ENCODE measurements around the gene DSCAML1.
"Not testable (repeated sequence)": the region's sequence is repeated elsewhere in the genome, so short reads cannot be mapped to it uniquely, and the experiment has no call there.

Gene DSCAML1

DNA sequence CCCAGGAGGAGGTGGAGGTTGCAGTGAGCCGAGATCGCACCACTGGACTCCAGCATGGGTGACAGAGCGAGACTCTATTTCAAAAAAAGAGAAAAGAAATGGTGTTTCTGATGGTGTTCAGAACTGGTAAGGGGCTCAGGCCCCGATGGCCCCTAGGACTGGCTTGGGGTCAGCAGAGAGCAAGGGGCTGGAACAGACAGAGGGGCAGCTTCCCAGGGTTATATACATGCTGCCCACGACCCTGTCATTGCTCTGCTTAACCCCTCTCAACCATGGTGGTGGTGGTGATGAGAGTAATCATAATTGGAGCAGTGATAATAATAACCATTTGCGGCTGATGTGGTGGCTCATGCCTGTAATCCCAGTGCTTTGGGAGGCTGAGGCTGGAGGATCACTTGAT, 390.0 kb downstream of the DSCAML1 start:
- no peak for DNase-seq (ENCODE audit: low spot score)

DNA sequence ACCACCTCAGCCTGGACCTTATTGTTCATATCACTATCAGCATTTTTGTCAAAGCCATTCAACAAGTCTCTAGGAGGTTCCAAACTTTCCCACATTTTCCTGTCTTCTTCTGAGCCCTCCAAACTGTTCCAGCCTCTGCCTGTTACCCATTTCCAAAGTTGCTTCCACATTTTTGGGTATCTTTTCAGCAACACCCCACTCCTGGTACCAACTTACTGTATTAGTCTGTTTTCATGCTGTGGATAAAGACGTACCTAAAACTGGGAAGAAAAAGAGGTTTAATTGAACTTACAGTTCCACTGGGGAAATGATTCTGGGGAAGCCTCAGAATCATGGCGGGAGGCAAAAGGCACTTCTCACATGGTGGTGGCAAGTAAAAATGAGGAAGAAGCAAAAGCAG, 391.1 kb downstream of the DSCAML1 start:
- DNase-seq (ENCODE audit: low spot score) = not testable (repeated sequence)

DNA sequence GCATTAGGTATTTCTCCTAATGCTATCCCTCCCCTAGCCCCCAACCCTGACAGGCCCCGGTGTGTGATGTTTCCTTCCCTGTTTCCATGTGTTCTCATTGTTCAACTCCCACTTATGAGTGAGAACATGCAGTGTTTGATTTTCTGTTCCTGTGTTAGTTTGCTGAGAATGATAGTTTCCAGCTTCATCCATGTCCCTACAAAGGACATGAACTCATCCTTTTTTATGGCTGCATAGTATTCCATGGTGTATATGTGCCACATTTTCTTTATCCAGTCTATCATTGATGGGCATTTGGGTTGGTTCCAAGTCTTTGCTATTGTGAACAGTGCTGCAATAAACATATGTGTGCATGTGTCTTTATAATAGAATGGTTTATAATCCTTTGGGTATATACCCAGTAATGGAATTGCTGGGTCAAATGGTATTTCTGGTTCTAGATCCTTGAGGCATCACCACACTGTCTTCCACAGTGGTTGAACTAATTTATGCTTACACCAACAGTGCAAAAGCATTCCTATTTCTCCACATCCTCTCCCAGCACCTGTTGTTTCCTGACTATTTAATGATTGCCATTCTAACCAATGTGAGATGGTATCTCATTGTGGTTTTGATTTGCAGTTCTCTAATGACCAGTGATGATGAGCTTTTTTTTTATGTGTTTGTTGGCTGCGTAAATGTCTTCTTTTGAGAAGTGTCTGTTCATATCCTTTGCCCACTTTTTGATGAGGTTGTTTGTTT, 397.7 kb downstream of the DSCAML1 start:
- DNase-seq (ENCODE audit: low spot score) = not testable (repeated sequence)

DNA sequence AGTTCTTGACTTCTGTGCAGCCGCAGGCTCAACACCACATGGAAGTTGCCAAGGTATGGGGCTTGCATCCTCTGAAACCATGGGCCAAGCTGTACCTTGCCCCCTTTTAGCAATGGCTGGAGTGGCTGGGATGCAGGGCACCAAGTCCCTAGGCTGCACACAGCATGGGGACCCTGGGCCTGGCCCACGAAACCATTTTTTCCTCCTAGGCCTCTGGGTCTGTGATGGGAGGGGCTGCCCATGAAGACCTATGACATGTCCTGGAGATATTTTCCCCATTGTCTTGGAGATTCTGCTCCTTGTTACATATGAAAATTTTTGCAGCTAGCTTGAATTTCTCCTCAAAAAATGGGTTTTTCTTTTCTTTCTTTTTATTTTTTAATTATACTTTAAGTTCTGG, 398.4 kb downstream of the DSCAML1 start:
- DNase-seq (ENCODE audit: low spot score) = not testable (repeated sequence)

DNA sequence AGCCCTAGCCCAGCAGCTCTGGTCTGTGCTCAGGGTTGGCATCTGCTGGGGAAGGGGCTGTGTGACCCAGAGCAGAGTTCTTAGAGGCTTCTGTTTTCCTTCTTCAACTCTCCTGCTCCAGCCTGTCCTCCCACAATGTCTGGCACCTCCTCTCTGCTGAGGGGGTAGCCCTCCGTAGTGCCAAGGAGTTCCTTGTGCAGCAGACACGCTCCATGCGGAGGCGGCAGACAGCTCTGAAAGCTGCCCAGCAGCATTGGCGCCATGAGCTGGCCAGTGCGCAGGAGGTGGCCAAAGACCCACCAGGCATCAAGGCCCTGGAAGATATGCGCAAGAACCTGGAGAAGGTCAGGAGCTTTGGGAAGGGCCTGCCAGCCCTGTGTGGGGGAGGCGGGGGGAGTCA, 400.0 kb downstream of the DSCAML1 start:
- no peak for DNase-seq (ENCODE audit: low spot score)

DNA sequence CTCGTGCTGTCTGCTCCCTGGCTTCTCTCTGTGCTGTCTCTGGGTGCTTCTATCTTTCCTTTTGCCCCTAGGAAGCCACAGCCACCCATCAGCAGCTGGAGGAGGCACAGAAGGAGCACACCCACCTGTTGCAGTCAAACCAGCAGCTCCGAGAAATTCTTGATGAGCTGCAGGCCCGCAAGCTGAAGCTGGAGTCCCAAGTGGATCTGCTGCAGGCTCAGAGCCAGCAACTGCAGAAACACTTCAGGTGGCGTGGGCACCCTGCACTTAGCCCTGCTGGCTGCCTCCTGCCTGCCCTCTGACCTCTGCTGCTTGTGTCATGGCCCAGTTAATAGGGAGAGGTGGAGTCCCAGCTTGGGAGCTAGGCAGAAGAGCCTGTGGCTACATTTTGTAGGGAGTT, 401.5 kb downstream of the DSCAML1 start:
- DNase-seq (ENCODE audit: low spot score) = no peak

DNA sequence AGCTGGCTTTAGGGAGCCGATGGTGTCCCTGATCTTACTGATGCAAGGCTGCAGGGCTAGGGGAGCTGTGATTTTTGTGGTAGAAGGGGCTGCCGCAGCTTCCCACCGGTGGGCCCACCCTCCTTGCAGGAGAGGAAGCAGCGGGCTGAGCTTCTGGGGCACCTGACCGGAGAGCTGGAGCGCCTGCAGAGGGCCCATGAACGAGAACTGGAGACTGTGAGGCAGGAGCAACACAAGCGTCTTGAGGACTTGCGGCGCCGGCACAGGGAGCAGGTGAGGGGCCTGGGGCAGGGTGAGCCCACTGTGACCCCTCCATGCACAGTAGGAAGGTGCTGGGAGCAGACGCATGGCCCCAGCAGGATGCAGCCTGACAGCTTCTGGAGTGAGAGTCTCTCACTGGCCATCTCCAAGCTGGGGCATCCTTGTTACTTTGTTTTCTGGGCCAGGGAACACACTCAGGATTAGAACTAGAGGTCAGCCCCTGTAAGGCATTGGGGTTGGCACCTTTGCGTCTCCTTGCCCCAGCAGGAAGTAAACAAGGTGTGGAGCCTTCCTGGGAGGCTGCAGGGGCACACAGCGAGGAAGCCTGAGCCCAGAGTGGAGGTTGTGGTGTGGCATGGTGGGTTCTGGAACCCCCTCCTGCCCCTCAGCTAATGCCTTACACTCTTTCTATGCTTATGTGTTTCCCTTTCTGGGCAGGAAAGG, 402.6 kb downstream of the DSCAML1 start:
- no peak for DNase-seq (ENCODE audit: low spot score)

DNA sequence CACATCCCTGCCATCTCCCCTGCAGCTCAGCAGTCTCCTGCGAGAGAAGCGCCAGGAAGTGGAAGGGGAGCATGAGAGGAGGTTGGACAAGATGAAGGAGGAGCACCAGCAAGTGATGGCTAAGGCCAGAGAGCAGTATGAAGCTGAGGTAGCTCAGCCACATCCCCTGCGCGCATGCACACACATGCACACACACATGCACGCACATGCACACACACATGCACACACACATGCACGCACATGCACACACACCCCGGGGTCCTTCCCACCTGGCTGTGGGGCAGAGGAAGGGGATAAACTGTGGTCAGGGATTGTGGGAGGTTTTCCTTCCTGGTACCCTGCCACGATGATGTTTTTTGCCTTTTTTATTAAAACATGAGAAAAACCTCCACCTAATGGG, 404.0 kb downstream of the DSCAML1 start:
- DNase-seq (ENCODE audit: low spot score) = no peak

DNA sequence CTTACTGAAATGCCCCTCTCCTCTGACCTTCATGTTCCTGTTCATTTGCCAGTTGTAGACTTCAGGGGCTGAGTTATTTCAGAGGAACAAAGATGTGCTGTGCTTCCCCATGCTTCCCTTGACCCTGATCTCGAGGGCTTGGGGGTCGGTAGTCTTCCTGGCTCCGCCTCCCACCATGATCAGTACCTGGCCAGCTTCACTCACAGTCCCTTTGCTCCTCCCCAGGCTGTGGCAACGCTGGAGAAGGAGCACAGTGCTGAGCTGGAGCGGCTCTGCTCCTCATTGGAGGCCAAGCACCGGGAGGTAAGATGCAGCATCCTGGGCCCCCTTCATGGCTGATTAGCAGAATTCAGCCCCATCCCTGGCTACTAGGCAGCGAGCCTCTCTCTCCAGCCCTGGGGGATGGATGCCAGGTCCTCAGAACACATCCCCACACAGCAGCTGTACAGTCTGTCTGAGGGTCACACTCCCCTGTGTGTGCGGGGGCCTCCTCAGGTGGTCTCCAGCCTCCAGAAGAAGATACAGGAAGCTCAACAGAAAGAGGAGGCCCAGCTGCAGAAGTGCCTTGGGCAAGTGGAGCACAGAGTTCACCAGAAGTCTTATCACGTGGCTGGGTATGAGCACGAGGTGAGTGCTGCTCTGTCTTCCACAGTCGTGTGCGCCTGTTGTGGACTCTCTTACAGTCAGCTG, 404.9 kb downstream of the DSCAML1 start:
- no peak for DNase-seq (ENCODE audit: low spot score)

DNA sequence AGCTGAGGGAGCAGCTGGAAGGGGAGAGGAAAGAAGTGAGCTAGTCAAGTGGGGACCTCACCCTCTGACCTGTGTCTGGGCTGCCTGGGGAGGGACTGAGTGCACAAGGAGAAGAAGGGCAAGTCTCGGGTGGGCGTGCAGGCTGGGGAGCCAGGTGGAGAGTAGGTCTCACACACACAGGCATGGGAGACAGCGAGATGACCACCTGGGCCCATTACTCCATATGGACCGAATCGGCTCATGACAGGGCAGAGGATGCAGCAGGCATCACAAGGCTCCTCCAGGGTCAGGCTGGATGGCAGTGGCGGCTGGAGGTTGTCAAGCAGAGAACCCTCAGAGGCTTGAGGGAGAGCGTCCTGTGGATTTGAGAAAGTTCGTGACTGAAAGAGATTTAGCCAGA, 405.8 kb downstream of the DSCAML1 start:
- no peak for DNase-seq (ENCODE audit: low spot score)

DNA sequence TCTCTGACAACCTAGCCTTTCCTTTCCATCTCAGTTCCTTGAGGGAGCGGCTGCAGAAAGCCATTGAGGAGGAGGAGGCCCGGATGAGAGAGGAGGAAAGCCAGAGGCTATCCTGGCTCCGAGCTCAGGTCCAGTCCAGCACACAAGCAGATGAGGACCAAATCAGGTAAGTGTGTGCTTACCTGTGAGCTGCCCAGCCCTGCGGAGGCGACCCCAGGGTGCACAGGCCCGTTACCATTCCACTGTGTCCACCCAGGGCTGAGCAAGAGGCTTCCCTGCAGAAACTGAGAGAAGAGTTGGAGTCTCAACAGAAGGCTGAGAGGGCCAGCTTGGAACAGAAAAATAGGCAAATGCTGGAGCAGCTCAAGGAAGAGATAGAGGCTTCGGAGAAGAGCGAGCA, 406.3 kb downstream of the DSCAML1 start:
- DNase-seq (ENCODE audit: low spot score) = no peak

DNA sequence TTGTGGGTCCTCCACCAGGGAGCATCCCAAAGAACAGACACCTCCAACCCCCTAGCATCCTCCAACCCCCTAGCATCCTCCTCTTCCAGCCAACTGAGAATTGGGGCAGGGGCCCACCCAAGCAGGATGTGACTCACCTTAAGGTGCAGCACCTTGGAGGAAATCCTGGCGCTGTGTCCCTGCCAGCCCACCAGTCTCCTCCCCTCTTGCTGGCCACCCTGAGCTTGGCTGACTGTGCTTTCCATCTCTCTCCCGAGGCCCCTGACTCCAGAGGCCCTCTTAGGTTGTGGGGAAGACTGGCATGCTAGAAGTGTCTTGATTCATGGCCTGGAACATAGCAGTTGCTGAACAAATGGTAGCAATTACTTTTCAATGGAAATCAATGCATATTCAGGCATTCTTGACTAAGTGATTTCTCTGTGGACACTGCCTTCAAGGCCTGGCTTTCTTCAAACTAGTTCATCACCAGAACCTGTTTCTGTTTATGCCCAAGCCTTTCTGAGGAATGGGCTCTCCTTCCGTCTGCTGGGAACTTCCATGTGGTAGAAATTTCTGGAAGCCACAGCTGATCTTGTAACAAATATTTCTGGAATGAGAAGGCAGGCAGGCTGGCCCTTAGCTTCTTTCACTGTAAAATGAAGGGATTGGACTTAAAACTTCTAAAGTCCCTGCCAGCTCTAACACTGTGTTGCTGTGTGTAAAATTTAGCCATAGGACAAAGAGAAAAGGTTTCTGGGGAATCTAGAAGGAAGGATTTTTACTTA, 408.8 kb downstream of the DSCAML1 start:
- no peak for DNase-seq (ENCODE audit: low spot score)

DNA sequence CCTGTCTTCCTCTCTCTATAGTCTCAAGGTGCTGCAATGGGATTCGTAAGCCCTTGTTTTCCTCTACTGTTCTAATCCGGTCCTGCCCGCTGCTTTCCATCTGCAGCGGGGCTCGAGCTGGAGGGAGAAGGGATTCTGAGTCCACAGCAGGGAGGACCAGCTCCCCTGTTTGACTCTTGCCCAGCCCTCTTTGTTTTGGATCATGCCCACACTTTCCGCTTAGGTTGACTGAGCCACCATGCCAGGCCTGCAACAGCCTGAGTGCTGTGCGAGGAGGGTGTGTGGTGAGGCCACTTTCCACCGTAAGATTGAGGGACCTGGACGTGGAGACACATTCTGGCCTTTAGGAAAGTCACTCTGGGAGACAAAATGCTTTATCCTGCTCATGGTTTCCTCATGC, 411.1 kb downstream of the DSCAML1 start:
- no peak for DNase-seq (ENCODE audit: low spot score)

DNA sequence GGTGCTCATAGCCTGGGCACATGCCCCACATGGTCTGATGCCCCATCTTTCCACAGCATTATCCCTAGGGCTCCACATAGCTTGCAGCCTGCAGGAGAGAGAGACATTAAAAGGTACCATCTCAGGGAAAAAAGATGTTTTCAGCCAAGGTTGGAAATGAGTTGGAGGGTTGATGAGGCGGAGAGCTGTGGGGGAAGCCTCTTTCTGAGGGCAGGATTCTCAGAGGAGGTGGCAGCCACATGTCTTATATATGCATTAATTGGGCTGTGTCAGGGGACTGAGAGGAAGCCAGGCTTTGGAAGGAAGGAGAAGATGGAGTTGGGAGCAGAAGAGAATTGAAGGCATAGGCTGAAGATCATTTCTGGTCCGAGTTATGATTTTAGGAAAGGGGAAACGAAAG, 411.5 kb downstream of the DSCAML1 start:
- DNase-seq (ENCODE audit: low spot score) = no peak

DNA sequence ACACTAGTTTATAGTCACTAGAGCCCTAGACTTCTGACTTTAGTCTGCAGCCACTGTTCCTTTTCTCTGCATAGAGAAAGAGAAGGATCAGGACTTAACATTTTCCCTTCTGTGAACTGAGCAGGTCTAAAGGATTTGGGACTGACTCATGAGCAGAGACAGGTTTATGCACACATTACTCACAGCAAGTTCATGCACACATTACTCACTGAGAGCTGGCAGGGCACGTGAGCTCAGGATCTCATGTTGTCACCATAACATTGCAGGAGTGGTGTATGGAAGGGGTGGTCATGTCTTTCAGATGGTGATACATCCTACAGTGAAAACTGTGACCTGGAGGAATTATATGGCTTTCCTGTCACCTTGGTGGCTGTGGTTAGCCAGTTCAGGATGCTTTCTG, 413.0 kb downstream of the DSCAML1 start:
- no peak for DNase-seq (ENCODE audit: low spot score)

DNA sequence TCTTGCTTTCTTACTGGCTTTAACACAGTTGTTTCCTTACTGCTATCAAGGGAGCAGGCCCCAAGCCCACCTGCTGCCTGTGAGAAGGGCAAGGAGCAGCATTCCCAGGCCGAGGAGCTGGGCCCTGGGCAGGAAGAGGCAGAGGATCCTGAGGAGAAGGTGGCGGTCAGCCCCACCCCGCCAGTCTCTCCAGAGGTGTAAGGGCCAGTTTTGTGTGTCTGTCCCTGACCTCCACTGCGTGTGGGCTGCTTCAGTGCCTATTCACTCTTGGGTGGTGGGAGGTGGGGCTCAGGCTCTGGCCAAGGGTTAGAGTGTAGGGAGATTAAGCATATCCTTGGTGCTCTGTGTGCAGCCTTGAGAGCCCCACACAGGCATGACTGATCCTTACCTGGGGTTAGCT, 414.3 kb downstream of the DSCAML1 start:
- DNase-seq (ENCODE audit: low spot score) = no peak

DNA sequence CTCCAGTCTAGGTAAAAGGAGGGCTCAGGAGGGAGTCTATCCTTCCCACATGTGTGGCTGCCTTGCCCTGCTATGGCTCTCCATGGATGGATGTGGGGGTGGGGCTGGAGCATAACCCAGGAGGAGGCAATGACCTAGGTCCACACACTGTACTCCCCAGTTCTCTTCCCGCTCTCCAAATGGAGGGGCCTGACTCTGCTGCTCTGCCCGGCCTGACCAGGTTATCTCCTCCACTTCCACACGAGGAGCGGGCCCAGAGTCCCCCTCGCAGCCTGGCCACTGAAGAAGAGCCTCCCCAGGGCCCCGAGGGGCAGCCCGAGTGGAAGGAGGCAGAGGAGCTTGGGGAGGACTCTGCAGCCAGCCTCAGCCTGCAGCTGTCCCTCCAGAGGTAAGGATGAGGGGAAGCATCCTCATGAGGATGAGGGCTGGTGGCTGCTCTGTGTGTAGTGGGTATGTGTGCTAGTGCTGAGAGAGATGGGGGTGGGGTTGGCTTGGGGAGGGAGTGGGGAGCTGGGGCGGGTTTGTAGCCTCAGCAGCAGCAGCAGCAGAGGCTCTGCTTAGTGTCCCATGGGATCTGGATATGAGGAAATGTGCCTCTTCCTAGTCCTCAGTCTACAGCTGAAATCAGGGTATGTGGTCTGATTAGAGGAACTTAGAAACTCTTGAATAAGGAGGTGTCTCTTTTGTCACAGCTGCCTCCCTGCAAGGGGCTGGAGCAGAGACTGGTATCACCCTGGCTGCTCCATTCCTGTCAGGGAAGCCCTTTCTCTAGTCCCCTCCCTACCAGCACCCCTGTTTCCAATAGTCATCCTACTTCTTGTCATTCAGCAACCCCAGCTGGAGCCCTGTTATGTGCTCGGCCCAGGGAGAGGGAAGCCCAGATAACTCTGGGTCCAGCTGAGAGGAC, 415.3 kb downstream of the DSCAML1 start:
- no peak for DNase-seq (ENCODE audit: low spot score)

DNA sequence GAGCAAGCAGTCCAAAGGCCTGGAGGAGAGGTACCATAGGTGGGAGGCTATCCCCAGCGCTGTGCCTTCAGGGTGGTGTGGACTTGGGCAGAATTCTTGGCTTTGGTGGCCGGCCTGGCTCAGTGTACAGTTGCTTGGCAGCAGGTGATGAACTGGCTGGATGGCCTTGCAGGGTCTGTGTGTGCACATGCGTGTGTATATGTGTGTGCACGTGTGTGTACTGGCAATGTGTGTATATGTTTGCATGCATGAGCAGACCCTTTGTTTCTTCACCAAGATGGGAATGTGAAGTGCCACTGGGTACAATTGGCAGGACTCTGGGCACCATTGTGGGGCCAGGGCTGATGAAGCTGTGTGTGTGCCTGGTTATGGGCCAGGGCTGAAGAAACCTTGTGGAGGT, 416.3 kb downstream of the DSCAML1 start:
- DNase-seq (ENCODE audit: low spot score) = no peak

DNA sequence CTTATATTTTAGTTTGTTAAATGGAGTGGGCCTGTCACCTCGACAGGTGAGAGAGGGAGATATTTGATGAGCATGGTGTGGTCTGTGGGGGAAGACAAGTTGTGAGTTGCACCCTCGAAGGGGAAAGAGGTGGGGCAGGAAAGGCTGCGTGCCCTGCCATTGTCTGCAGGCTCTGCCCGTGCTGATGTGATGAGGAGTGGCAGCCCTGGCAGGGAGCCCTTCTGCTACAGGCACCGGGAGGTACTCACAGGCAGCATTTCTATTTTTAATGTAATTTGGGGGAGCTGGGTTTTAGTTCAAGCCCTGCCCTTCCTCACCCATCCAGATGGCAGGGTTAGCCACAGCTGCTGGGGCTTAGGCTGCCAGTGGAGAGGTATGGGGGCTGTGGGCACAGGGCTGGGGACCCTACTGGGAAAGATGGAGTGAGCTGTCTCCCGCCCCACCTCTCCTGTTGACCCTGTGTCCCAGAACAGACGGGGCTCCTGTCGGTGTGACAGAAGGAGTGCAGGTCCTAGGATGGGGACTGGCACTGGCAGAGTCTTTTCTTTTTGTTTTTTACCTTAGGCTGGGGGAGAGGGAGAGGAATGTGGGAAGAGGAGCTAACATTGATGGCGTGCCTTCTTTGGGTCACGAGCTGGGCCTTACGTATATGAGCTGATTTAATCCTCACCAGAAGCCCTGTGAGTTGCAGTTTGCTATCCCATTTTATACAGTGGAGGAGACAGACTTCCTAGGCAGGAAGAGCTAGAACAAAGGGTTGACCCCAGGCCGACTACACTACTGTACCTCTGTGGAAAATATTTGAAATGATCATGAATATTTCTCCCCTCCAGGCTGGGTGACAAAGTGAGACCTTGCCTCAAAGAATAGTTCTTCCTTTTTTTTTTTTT, 417.8 kb downstream of the DSCAML1 start:
- DNase-seq (ENCODE audit: low spot score) = no peak
